ENCODE results near the gene C1QTNF12.
A peak's percentile ranks its signal among the peaks of the same experiment; 100 is the strongest.

Gene C1QTNF12

DNA sequence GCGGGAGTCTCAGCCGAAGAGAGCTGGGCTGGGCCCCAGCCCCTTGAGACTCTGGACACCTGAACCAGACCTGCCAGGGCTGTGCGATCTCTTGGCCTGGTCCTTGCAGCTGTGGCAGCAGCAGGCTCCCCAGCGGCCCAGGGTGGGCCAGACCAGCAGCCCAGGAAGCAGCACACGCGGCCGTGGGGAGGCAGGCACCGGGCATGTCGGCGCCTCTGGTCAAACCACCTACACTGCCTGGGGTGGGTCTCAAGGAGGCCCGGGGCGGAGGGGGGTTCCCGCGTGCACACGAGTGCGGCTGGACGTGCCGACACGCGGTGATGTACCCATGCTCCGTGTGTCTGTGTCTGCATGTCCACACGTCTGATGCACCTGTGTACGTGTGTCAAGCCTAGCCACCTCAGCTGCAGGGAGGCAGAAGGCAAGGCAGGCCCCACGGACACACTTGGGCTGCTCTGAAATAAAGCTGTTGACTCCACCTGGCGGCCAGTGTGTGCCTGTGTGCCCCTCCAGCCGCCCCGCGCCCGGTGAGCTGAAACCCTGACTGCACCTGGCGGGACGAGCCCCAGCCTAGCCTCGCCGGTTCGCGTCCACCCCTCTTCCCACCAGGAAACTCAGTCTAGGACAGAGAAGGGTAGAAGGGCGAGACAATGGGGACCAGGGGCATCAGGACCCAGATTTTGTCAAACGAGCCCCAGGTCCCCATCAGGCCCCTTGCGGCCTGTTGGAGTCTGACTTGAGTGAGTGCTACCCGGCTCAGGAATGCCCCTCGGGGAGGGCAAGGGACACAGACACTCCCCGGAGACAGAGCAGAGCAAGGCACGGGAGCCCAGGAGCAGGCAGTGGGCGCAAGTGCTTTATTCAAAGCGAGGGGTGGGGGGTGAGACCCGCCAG, 45.3 kb upstream of the C1QTNF12 start:
- TF ChIP-seq, protein P1, sequence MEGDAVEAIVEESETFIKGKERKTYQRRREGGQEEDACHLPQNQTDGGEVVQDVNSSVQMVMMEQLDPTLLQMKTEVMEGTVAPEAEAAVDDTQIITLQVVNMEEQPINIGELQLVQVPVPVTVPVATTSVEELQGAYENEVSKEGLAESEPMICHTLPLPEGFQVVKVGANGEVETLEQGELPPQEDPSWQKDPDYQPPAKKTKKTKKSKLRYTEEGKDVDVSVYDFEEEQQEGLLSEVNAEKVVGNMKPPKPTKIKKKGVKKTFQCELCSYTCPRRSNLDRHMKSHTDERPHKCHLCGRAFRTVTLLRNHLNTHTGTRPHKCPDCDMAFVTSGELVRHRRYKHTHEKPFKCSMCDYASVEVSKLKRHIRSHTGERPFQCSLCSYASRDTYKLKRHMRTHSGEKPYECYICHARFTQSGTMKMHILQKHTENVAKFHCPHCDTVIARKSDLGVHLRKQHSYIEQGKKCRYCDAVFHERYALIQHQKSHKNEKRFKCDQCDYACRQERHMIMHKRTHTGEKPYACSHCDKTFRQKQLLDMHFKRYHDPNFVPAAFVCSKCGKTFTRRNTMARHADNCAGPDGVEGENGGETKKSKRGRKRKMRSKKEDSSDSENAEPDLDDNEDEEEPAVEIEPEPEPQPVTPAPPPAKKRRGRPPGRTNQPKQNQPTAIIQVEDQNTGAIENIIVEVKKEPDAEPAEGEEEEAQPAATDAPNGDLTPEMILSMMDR (IDR thresholded peaks at IDR 0.05; ENCODE audit: low read depth, low read length), result peak; percentile 35

DNA sequence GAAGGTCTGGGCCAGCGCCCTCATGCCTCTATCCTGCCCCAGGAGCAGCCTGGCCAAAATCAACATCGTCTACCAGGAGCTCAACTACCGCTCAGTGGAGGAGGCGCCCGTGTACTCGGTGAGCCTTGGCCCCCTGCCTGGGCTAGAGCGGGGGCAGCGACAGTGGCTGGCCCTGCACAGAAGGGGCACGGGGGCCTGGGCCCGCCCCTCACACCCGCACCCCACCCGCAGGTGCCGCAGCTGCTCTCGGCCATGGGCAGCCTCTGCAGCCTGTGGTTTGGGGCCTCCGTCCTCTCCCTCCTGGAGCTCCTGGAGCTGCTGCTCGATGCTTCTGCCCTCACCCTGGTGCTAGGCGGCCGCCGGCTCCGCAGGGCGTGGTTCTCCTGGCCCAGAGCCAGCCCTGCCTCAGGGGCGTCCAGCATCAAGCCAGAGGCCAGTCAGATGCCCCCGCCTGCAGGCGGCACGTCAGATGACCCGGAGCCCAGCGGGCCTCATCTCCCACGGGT, 44.6 kb upstream of the C1QTNF12 start:
- no peak overlapping the region for H3K4me3 ChIP-seq (ENCODE audit: low read depth, low read length)
- TF ChIP-seq, protein P1 (IDR thresholded peaks at IDR 0.05; ENCODE audit: low read depth, low read length), result no peak

More for the DNA sequence above, 45.3 kb upstream of the C1QTNF12 start:
- no peak overlapping the region for H3K4me3 ChIP-seq (ENCODE audit: low read depth, low read length)

- no peak overlapping the region for H3K4me3 ChIP-seq (ENCODE audit: low read depth, low read length)
- TF ChIP-seq, protein P1 (IDR thresholded peaks at IDR 0.05; ENCODE audit: low read depth, low read length), result peak; percentile 57
Observed at GRCh38 chr1:1290238-1290731, 43.8 kb upstream of the C1QTNF12 start.

- no peak overlapping the region for H3K4me3 ChIP-seq (ENCODE audit: low read depth, low read length)
- TF ChIP-seq, protein P1 (IDR thresholded peaks at IDR 0.05; ENCODE audit: low read depth, low read length), result no peak
Observed at GRCh38 chr1:1287288-1288110, 41.0 kb upstream of the C1QTNF12 start.

- no peak overlapping the region for H3K4me3 ChIP-seq (ENCODE audit: low read depth, low read length)
- TF ChIP-seq, protein P1 (IDR thresholded peaks at IDR 0.05; ENCODE audit: low read depth, low read length), result no peak
Observed at GRCh38 chr1:1286313-1287261, 40.1 kb upstream of the C1QTNF12 start.

DNA sequence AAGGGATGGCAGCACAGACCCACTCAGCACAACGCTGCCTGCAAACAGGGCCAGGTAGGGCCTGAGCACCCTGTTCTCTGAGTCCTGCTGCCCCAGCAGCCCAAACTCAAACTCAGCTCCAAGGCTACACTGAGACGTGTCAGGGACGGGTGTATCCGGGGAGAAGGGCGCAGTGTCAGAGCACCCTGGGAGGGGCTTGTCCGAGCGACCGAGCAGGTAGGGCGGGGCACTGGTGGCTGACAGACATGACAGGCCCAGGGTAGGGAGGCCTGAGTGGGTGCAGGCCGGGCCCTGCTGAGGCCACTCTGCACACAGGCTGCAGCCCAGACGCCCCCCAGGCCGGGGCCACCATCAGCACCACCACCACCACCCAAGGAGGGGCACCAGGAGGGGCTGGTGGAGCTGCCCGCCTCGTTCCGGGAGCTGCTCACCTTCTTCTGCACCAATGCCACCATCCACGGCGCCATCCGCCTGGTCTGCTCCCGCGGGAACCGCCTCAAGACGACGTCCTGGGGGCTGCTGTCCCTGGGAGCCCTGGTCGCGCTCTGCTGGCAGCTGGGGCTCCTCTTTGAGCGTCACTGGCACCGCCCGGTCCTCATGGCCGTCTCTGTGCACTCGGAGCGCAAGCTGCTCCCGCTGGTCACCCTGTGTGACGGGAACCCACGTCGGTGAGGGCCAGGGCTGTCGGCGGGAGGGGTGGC, 39.2 kb upstream of the C1QTNF12 start:
- TF ChIP-seq, protein P1 (IDR thresholded peaks at IDR 0.05; ENCODE audit: low read depth, low read length), result no peak
- H3K4me3 ChIP-seq (ENCODE audit: low read depth, low read length), result no peak overlapping the region
